ENCODE data around the gene GRIA1. TPM values are rescaled to one million over a fixed set of nuclear protein-coding genes. Genes with fewer than 3 reads are reported as not detected.

Gene GRIA1
- total and polyA plus RNA-seq, 2 of the 13 experiments (the other 11 are each of a cell fraction or from before 2014, with no cell fraction given) = not detected

- ATAC-seq = no peak
- BruUV-seq (replicated peaks) = no TSS peak
- no peak overlapping the region for H3K27ac ChIP-seq (ENCODE audit: extremely low read length, insufficient read depth, low read length)
- no peak overlapping the region for H2AFZ ChIP-seq (ENCODE audit: low read length)
- no peak for DNase-seq (ENCODE audit: low spot score)
- CTCF ChIA-PET (ENCODE audit: low intra/inter-chr PET ratio, low total read pairs) = no interaction called here
- H3K4me1 ChIP-seq (ENCODE audit: insufficient read depth, low read length) = no peaks in the 10 kb centered on the region
- intact Hi-C loops (cut with micrococcal nuclease; ENCODE audit: unreplicated experiment) = no loop called here
- H3K9me3 ChIP-seq (ENCODE audit: low read length) = no peaks in the 10 kb centered on the region
- H3K4me3 ChIP-seq (replicated peaks in 1 of 3; ENCODE audit: insufficient read depth in 1 of 3, low read depth in 2 of 3, low read length in 3 of 3) = no peak overlapping the region
- no peak for FAIRE-seq
- H3K79me2 ChIP-seq (ENCODE audit: insufficient read depth, low read length) = no peaks in the 10 kb centered on the region
- no peaks in the 10 kb centered on the region for H4K20me1 ChIP-seq (ENCODE audit: insufficient read depth, low read length)
- H3K4me2 ChIP-seq (ENCODE audit: low read depth, low read length) = no peak overlapping the region
- no peak overlapping the region for H3K9ac ChIP-seq (ENCODE audit: insufficient read depth, low read depth, low read length)
- TF ChIP-seq TEAD2 (CRISPR knock-in tag; IDR thresholded peaks at IDR 0.05) = no peak
- no peak for TF ChIP-seq MEF2D (CRISPR knock-in tag; IDR thresholded peaks at IDR 0.05)
- no peak for TF ChIP-seq SOX5 (CRISPR knock-in tag; IDR thresholded peaks at IDR 0.05; ENCODE audit: borderline replicate concordance)
- TF ChIP-seq ZFP36L1 (CRISPR knock-in tag; IDR thresholded peaks at IDR 0.05) = no peak
- TF ChIP-seq CEBPG (CRISPR knock-in tag; IDR thresholded peaks at IDR 0.05) = no peak
- no peak for TF ChIP-seq HMGXB4 (CRISPR knock-in tag; IDR thresholded peaks at IDR 0.05; ENCODE audit: borderline replicate concordance in 1 of 2, low read depth in 1 of 2)
- no peak for TF ChIP-seq GABPA (IDR thresholded peaks at IDR 0.05; ENCODE audit: low read depth, low read length)
- no peak for TF ChIP-seq GABPA (CRISPR knock-in tag; IDR thresholded peaks at IDR 0.05; ENCODE audit: low read depth)
- TF ChIP-seq TARDBP (CRISPR knock-in tag; IDR thresholded peaks at IDR 0.05) = no peak
- TF ChIP-seq PHF21A (CRISPR knock-in tag; IDR thresholded peaks at IDR 0.05) = no peak
- no peak for TF ChIP-seq RFX5 (IDR thresholded peaks at IDR 0.05; ENCODE audit: low read depth, low read length)
- no peak for TF ChIP-seq ZKSCAN1 (IDR thresholded peaks at IDR 0.05; ENCODE audit: low read length)
- TF ChIP-seq MAFG (CRISPR knock-in tag; IDR thresholded peaks at IDR 0.05) = no peak
- no peak for TF ChIP-seq MED8 (CRISPR knock-in tag; IDR thresholded peaks at IDR 0.05; ENCODE audit: insufficient replicate concordance)
- H3K36me3 ChIP-seq (replicated peaks in 1 of 2; ENCODE audit: control insufficient read depth in 1 of 2, insufficient read depth in 2 of 2, low read length in 2 of 2) = no peaks in the 10 kb centered on the region
- POLR2A ChIA-PET = no interaction called here
- in situ Hi-C loops (cut with HindIII; ENCODE audit: extremely low pct_ligation_motif_present, low pct_unique_long_range_greater_than_20kb) = no loop called here
- no peaks in the 10 kb centered on the region for H3K27me3 ChIP-seq (ENCODE audit: control insufficient read depth in 1 of 2, insufficient read depth in 2 of 2, low read length in 2 of 2)
Measured at GRCh38 chr5:153552886-153553285, 62.4 kb downstream of the GRIA1 start.
